Activated gamma-delta T cell treated with Interleukin-2 at 50 U/mL for 16 hours (primary cell): ENCODE measurements around the gene CCDC74A.
"Not testable (repeated sequence)": the region's sequence is repeated elsewhere in the genome, so short reads cannot be mapped to it uniquely, and the experiment has no call there.

Experiments
- DNase-seq: peaks from one replicate; pipeline ENCODE4 v3.0.0-alpha.2; 2020

Gene CCDC74A

GRCh38 chr2:131503587-131503986 lies 24.1 kb upstream of the CCDC74A start:
- not testable (repeated sequence) for DNase-seq

- DNase-seq: not testable (repeated sequence)
Observed at GRCh38 chr2:131504082-131504750, 23.5 kb upstream of the CCDC74A start.

- no peak for DNase-seq
Observed at GRCh38 chr2:131509615-131510014, 18.1 kb upstream of the CCDC74A start.

GRCh38 chr2:131511291-131511968 lies 16.3 kb upstream of the CCDC74A start:
- not testable (repeated sequence) for DNase-seq

GRCh38 chr2:131511969-131512870 lies 15.5 kb upstream of the CCDC74A start:
- DNase-seq: not testable (repeated sequence)

GRCh38 chr2:131514408-131515166 lies 13.1 kb upstream of the CCDC74A start:
- not testable (repeated sequence) for DNase-seq

GRCh38 chr2:131515235-131515634 lies 12.5 kb upstream of the CCDC74A start:
- not testable (repeated sequence) for DNase-seq

- no peak for DNase-seq
Observed at GRCh38 chr2:131516011-131516410, 11.7 kb upstream of the CCDC74A start.

GRCh38 chr2:131516621-131517020 lies 11.1 kb upstream of the CCDC74A start:
- DNase-seq: not testable (repeated sequence)

GRCh38 chr2:131517106-131517831 lies 10.4 kb upstream of the CCDC74A start:
- DNase-seq: no peak

- DNase-seq: not testable (repeated sequence)
Observed at GRCh38 chr2:131517856-131518255, 9.8 kb upstream of the CCDC74A start.

- not testable (repeated sequence) for DNase-seq
Observed at GRCh38 chr2:131518531-131518930, 9.2 kb upstream of the CCDC74A start.

- DNase-seq: no peak
Observed at GRCh38 chr2:131519466-131519865, 8.2 kb upstream of the CCDC74A start.

- DNase-seq: not testable (repeated sequence)
Observed at GRCh38 chr2:131519871-131520470, 7.7 kb upstream of the CCDC74A start.

- no peak for DNase-seq
Observed at GRCh38 chr2:131520526-131520925, 7.2 kb upstream of the CCDC74A start.

GRCh38 chr2:131521524-131521923 lies 6.2 kb upstream of the CCDC74A start:
- not testable (repeated sequence) for DNase-seq

GRCh38 chr2:131521961-131522781 lies 5.5 kb upstream of the CCDC74A start:
- DNase-seq: no peak

GRCh38 chr2:131525256-131525655 lies 2.4 kb upstream of the CCDC74A start:
- DNase-seq: not testable (repeated sequence)

- DNase-seq: not testable (repeated sequence)
Observed at GRCh38 chr2:131528981-131529863, 1.5 kb downstream of the CCDC74A start.
